Chondrocyte (in vitro differentiated cells): ENCODE results near the gene PTCH1. TPM values are rescaled to one million over a fixed set of nuclear protein-coding genes. Genes with fewer than 3 reads are reported as not detected.

Source experiments
- DNase-seq: peaks from one replicate; pipeline ENCODE4 v3.0.0; 2021; ENCODE audit warnings: mixed read lengths, low spot score
- H3K27ac Mint-ChIP-seq: one replicate; pipeline ENCODE4 v1.8.0; 2021; ENCODE audit warnings: mild to moderate bottlenecking, moderate library complexity, mixed read lengths; ENCODE audit not compliant: unreplicated experiment
- H3K27me3 Mint-ChIP-seq: 2 replicates; pipeline ENCODE4 v1.8.0; 2021; ENCODE audit warnings: low read depth, mixed read lengths
- H3K36me3 Mint-ChIP-seq: 2 replicates; pipeline ENCODE4 v1.8.0; 2021; ENCODE audit warnings: low read depth, mixed read lengths
- H3K4me1 Mint-ChIP-seq: 2 replicates; pipeline ENCODE4 v1.8.0; 2021; ENCODE audit warnings: low read depth, mild to moderate bottlenecking, mixed read lengths
- H3K4me3 Mint-ChIP-seq: one replicate; pipeline ENCODE4 v1.8.0; 2021; ENCODE audit warnings: mild to moderate bottlenecking, moderate library complexity, mixed read lengths; ENCODE audit not compliant: unreplicated experiment
- H3K9me3 Mint-ChIP-seq: 2 replicates; pipeline ENCODE4 v1.8.0; 2021; ENCODE audit warnings: low read depth, mixed read lengths
- total RNA-seq: library from RNA; stranded (reverse); gene quantifications from 3 replicates; pipeline ENCODE4 v1.2.1, GENCODE V29; 2021
- TF ChIP-seq, protein P1 (sequence below): fragments of 200-600 bp; sonication (generic); IDR thresholded peaks from 2 replicates; pipeline ENCODE4 v1.5.0; 2021; ENCODE audit warnings: antibody characterized with exemption, mild to moderate bottlenecking, moderate library complexity

PTCH1 gene
- total RNA-seq, 1 donor from 2014 or later, result 10.4 TPM

DNA sequence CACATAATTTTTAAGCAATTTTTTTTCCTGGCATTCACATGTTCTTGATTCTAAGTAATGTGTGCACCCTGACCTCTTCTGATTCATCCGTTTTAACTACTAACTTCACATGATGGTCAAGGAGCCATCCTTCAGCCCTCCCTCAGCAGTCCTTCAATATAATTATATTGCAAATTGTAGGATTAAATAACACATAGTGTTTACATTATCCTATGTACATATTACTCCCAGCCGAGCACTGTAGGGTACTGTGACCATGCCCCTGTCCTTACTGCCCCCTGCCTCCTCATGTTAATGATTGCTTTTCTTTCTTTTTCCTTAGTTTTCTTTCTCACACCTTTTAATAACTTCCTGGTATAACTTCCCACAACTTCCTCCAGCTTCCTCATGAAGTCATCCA, 103.0 kb downstream of the PTCH1 start:
- Mint-ChIP-seq H3K4me3 (no peak overlapping the region), H3K27ac (no peak overlapping the region), H3K4me1 (peaks cover 12% of the 10 kb centered on the region), H3K9me3 (peaks cover 15% of the 10 kb centered on the region), H3K27me3 (no peaks in the 10 kb centered on the region), H3K36me3 (no peaks in the 10 kb centered on the region)
- TF ChIP-seq, protein P1, sequence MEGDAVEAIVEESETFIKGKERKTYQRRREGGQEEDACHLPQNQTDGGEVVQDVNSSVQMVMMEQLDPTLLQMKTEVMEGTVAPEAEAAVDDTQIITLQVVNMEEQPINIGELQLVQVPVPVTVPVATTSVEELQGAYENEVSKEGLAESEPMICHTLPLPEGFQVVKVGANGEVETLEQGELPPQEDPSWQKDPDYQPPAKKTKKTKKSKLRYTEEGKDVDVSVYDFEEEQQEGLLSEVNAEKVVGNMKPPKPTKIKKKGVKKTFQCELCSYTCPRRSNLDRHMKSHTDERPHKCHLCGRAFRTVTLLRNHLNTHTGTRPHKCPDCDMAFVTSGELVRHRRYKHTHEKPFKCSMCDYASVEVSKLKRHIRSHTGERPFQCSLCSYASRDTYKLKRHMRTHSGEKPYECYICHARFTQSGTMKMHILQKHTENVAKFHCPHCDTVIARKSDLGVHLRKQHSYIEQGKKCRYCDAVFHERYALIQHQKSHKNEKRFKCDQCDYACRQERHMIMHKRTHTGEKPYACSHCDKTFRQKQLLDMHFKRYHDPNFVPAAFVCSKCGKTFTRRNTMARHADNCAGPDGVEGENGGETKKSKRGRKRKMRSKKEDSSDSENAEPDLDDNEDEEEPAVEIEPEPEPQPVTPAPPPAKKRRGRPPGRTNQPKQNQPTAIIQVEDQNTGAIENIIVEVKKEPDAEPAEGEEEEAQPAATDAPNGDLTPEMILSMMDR, result no peak
- DNase-seq, result no peak

DNA sequence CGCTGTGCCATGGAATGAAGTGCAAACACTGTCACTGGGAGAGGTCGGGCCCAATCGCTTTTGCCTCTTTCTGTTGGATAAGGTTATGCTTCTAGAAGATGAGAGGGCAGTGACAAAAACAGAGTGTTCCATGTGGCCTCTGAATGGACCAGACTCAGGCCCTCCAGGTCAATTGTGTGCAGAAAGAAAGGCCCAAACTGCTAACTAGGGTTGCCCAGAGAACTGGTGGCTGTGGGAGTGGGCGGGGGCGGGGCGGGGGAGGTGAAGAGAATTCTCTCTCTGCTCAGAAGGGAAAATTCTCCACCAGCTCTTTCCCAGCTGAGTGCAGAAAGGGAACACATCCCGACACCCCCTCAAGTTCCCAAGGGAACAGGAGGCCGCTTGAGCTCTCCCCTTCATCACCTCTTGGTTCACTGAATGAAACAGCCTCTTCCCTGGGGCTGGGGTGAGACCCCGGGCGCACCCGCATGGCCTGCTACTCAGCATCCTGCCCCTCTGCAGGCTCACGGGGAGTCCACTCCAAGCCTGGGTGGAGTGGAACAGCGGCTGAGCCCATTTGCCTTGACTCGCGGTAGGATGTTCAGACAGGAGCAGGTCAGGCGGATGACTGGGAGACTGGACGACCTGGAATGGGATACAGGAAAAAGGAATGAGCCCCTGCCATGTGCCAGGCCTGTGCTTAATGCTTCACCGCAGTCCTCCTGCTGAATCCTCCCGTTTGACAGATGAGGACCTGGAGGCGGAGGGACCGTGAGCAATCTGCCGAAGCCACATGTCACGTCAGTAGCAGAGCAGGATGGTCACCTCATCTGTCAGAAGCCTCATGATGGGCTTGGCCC, 105.5 kb downstream of the PTCH1 start:
- TF ChIP-seq, protein P1, result no peak
- no peak overlapping the region for H3K27ac Mint-ChIP-seq
- peaks cover 7% of the 10 kb centered on the region for H3K9me3 Mint-ChIP-seq
- no peak overlapping the region for H3K4me3 Mint-ChIP-seq
- no peak for DNase-seq
- peaks cover 12% of the 10 kb centered on the region for H3K4me1 Mint-ChIP-seq
- no peaks in the 10 kb centered on the region for H3K36me3 Mint-ChIP-seq
- peaks cover 2% of the 10 kb centered on the region for H3K27me3 Mint-ChIP-seq

DNA sequence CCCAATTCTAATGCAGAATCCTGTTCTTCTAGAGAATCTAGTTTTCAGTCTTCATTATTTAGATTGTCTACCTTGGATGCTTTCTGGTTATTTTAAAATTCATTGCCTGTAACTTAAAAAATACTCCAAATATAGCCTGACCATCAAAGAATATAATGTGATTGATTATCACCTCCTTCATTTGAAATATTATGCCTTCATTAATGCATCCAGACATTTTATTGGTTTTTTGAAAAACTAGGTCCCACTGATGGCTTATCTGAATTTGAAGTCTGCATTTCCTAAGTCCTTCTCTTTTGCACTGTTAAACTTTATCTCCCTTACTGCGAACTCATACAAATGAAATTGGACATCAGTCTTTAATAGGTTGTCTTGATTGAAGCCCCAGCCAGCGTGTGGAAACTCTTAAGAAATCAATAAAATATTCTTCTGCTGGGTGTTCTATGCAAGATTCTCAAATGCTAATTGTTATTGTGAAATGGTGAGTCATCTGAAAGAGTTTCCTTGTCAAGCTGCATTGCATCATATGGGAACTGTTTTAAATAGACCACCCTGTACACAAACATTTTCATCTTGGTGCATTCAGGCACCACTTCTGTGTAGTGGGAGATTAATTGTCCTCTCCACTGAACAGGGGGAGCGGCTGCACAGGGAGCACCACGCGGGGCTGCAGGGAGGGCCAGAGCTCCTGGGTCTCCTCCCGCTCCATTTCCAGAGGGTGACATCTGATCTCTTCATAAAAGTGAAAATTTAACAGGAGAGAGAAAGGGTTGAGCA, 106.9 kb downstream of the PTCH1 start:
- Mint-ChIP-seq H3K27ac (peak overlapping the region; percentile 46), H3K36me3 (no peaks in the 10 kb centered on the region), H3K4me3 (no peak overlapping the region), H3K4me1 (peaks cover 12% of the 10 kb centered on the region), H3K27me3 (peaks cover 5% of the 10 kb centered on the region), H3K9me3 (peaks cover 2% of the 10 kb centered on the region)
- TF ChIP-seq, protein P1, result no peak
- DNase-seq, result no peak

DNA sequence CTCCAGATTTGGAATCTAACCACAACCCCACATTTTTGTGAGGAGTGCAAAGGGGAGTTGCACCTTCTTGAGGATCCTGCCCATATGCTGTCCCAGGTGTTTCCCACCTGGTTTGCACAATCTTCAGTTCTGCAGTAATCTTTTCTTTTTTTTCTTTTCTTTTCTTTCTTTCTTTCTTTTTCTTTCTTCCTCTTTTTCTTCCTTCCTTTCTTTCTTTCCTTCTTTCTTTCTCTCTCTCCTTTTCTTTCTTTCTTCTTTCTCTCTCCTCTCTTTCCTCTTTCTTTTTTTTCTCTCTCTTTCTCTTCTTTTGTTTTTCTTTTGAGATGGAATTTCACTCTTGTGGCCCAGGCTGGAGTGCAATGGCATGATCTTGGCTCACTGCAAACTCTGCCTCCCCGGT, 109.2 kb downstream of the PTCH1 start:
- H3K9me3 Mint-ChIP-seq, result peaks cover 21% of the 10 kb centered on the region
- TF ChIP-seq, protein P1, result no peak
- H3K4me1 Mint-ChIP-seq, result peaks cover 12% of the 10 kb centered on the region
- H3K36me3 Mint-ChIP-seq, result no peaks in the 10 kb centered on the region
- H3K27me3 Mint-ChIP-seq, result peaks cover 10% of the 10 kb centered on the region
- H3K27ac Mint-ChIP-seq, result no peak overlapping the region
- DNase-seq, result no peak
- H3K4me3 Mint-ChIP-seq, result no peak overlapping the region

DNA sequence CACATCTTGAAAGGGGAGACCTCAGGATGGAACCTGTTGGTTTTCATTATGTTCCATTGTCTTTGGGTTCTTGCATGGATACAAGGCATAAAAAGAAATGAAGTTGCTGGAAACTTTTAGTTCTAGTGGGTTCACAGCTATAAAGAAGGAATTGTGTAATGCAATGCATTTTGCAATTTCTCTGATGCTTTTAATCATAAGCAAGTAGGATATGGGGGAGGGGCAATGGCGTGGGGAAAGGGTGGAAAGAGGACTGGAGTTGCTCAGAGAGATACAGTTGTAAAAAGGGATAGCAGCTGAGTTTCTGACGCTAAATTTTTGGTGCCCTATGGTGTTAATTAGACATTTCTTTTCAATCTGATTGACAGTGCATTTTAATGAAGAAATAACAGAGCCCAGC, 110.7 kb downstream of the PTCH1 start:
- H3K36me3 Mint-ChIP-seq, result no peaks in the 10 kb centered on the region
- H3K4me3 Mint-ChIP-seq, result no peak overlapping the region
- no peak overlapping the region for H3K27ac Mint-ChIP-seq
- TF ChIP-seq, protein P1, result no peak
- DNase-seq, result no peak
- H3K4me1 Mint-ChIP-seq, result peaks cover 12% of the 10 kb centered on the region
- H3K9me3 Mint-ChIP-seq, result peaks cover 29% of the 10 kb centered on the region
- peaks cover 13% of the 10 kb centered on the region for H3K27me3 Mint-ChIP-seq
